NCI-H2227 treated with DMSO at 0.1 percent for 48 hours (cell line): Measurements from ENCODE around the gene CIAO3.
"Not testable (repeated sequence)": the region's sequence is repeated elsewhere in the genome, so short reads cannot be mapped to it uniquely, and the experiment has no call there.

Source experiments
- DNase-seq: peaks from one replicate; lab custom pipeline; 2025; lab: John Stamatoyannopoulos, UW

The CIAO3 gene

GRCh38 chr16:740764-741505 lies at the start of gene CIAO3:
Gene CIAO3, minus strand, starts transcription at chr16:740997. Its CDS starts 12 bp downstream, at chr16:740985.
- DNase-seq, result peak; percentile 87

- no peak for DNase-seq
Measured at GRCh38 chr16:790086-790485, 49.3 kb upstream of the CIAO3 start.

GRCh38 chr16:789191-789850 lies 48.5 kb upstream of the CIAO3 start:
- DNase-seq, result no peak

GRCh38 chr16:788399-789126 lies 47.8 kb upstream of the CIAO3 start, which contains the start of gene CHTF18:
Gene CHTF18, plus strand, starts transcription at chr16:788620. Its CDS starts 65 bp downstream, at chr16:788685.
- DNase-seq, result peak; percentile 82

GRCh38 chr16:787978-788398 lies 47.2 kb upstream of the CIAO3 start, which contains the start of gene RPUSD1:
Gene RPUSD1, minus strand, starts transcription at chr16:788381. Its CDS starts 644 bp downstream, at chr16:787737.
- DNase-seq, result no peak

- no peak for DNase-seq
Measured at GRCh38 chr16:787321-787966, 46.6 kb upstream of the CIAO3 start.

GRCh38 chr16:785563-786535 lies 45.1 kb upstream of the CIAO3 start:
- DNase-seq, result no peak

GRCh38 chr16:784431-784830 lies 43.6 kb upstream of the CIAO3 start:
- no peak for DNase-seq

GRCh38 chr16:783404-784161 lies 42.8 kb upstream of the CIAO3 start:
- DNase-seq, result no peak

- no peak for DNase-seq
Measured at GRCh38 chr16:782766-783403, 42.1 kb upstream of the CIAO3 start.

GRCh38 chr16:782258-782657 lies 41.5 kb upstream of the CIAO3 start:
- no peak for DNase-seq

- DNase-seq, result no peak
Measured at GRCh38 chr16:781346-782010, 40.7 kb upstream of the CIAO3 start.

- DNase-seq, result no peak
Measured at GRCh38 chr16:780296-780695, 39.5 kb upstream of the CIAO3 start.

- DNase-seq, result no peak
Measured at GRCh38 chr16:779561-779960, 38.8 kb upstream of the CIAO3 start.

GRCh38 chr16:778909-779527 lies 38.2 kb upstream of the CIAO3 start:
- no peak for DNase-seq

GRCh38 chr16:778447-778846 lies 37.6 kb upstream of the CIAO3 start:
- no peak for DNase-seq

GRCh38 chr16:777826-778225 lies 37.0 kb upstream of the CIAO3 start:
- no peak for DNase-seq

- DNase-seq, result no peak
Measured at GRCh38 chr16:776824-777223, 36.0 kb upstream of the CIAO3 start.

GRCh38 chr16:776298-776697 lies 35.5 kb upstream of the CIAO3 start:
- DNase-seq, result not testable (repeated sequence)
